Colon (tissue), 2 donors: Measurements from ENCODE around the gene KCNJ10.
"Not testable (repeated sequence)": the region's sequence is repeated elsewhere in the genome, so short reads cannot be mapped to it uniquely, and the experiment has no call there.

Experiments
- FAIRE-seq: peaks from 2 replicates; lab custom pipeline; 2012; peaks lifted over from hg19 to GRCh38; lab: Jason Lieb, UNC
- donor health status: control.
- donor health status: control.

KCNJ10 gene

DNA sequence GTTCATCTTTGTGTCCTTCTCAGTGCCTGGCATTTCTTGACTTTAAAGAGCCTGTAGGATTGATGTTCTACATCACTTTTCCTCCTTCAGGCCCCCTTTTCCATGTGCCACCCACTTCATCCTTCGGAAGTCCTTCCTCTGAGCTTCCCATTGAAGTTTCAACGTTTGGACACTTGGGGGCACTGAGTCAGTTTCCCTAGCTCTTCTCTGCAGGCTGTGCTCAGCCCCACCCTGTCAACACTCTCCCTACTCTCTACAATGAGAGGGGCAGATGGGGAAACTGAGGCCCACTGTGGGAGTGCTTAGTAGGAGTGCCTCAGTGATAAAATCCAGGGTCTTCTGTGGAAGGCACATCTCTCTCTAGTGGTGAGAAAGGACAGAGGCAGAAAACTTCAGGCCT is 11.9 kb downstream of the KCNJ10 start:
- no peak for FAIRE-seq

DNA sequence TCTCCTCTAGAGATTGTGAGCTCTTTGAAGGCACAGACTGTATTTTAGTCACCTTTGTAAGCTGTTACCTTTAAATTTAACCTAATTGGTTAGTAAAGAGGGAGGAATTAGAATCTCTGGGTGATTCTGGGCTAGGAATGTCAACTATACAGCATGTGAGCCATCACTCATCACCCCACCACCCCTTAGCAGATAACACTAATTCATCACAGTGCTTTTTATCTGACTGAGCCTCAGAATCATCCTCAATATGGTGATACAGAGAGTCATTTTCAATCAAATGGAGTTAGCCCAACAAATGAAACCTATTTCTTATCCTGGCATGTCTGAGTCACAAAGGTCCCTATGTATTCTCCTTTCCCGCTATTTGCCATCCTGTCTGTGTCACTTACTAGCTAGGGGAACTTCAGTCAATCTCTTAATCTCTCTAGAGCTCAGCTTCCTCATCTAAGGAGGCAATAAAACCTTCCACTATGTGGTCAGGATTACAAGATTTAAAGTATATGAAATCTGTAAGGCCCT is 13.3 kb downstream of the KCNJ10 start:
- FAIRE-seq: no peak

GRCh38 chr1:160053548-160054365 is 16.2 kb downstream of the KCNJ10 start:
- FAIRE-seq: no peak

- FAIRE-seq: no peak
Measured at GRCh38 chr1:160052936-160053335, 17.0 kb downstream of the KCNJ10 start.

DNA sequence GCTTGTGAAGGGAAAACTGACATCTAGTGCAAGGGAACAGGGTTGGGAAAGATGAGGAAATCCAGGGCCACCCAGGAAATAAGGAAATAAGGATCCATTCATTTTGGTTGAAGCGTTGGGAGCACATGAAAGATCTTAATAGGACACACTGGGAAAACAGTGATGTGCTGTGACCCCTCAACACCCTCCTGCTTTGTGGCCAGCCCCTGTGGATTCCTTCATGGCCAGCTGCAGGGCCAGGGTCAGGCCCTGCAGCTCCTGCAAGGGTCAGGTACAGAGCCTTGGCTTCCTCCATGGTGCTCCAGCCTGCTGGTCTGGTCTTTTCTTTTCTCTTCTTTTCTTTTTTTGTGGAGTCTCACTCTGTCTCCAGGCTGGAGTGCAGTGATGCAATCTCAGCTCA is 19.3 kb downstream of the KCNJ10 start:
- FAIRE-seq: no peak

GRCh38 chr1:160050182-160050581 is 19.8 kb downstream of the KCNJ10 start:
- FAIRE-seq: not testable (repeated sequence)

DNA sequence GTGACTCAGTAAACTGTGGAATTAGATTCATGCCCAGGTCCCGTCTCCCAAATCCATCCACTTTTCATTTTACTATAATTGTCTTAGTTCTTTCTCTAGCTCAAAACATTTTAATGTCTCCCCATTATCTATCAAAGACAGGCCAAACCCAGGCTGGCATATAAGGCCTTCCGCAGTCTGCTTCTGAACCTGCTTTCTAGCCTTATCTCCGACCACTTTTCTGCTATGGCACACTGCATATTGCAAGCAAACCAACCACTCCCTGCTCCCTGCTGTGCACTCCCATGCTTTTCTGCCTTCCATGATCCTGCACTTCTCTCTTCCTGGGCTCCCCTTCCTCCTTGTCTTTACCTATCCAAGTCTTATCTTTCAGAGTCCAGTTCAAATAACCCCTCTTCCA is 20.9 kb downstream of the KCNJ10 start:
- FAIRE-seq: no peak

DNA sequence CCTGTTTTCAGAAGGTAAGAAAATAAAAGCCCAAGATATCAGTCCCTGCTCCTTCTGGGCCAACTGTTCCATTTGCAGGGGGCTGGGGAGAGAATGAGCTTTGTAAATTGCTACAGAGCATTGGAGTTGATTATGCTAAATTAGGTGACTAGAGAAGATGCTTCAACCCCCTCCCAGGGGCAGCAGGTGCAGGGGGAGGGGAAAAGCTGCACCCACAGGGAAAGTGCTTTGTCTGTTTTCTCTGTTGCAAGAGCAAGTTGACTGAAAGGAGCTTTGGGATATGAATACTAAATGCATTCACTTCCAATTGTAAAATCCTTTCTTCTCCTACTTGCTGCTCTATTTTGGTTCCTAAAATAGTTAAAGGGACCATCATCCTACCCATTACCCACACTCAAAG is 21.6 kb downstream of the KCNJ10 start:
- FAIRE-seq: no peak

DNA sequence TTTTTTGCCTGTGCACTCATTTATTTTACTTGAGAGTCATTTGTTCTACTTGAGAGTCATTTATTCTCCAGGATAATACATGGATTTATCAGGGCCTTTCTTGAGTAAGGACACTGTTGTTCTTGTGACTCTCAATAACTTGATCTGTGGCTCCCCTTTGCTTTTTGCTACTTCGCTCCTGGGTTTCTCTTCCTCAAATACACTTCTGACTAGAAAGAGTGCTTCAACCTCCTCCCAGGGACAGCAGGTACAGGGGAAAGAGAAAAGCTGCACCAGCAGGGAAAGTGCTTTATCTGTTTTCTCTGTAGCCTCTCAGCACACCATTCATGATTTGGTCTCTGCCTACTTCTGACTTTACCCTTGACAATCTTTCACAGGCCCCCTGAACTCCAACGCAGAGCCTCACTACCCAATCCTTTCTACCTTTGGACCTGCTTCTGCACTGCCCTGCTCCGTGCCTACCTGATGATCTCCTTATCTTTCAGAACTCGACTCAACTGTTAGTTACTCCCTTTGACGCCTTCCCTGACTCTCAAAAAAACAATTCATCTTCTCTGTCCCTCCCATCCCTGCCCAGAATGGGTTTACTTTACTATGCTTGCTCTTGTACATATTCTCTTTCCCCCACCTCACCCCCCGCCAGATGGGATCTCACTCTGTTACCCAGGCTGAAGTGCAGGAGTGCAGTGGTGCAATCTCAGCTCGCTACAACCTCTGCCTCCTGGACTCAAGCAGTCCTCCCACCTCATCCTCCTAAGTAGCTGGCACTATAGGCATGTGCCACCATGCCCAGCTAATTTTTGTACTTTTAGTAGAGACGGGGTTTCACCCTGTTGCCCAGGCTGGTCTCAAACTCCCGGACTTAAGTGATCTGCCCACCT is 22.6 kb downstream of the KCNJ10 start:
- no peak for FAIRE-seq

DNA sequence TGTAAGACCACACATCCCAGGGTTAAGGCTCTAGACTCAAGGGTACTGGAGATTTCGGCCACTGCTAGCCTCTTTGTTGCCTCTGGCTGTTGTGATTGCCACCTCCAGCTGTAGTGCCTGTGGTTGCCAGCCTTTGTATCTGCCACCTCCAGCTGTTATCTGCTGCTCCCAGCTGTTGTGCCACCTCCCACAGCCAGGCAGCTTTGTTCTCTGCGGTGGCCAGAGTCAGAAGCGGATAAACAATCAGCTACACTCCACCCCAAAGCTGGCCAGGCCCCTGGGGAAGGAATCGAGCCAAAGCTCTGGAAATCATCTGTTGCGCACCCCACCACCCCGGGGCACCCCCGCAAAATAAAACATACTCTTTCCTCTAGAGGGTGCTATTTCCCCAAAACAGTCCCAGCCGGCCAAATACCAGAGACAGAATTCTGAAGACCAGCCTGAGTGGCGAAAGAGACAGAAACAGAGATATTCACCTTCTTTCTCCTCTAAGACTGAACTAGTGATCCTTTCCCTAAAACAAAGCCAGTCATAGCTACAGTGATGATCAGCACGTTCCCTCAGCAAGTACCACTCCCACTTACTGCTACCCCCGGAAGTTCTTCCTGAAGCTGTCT is 23.4 kb downstream of the KCNJ10 start:
- no peak for FAIRE-seq

GRCh38 chr1:160045653-160046052 is 24.3 kb downstream of the KCNJ10 start:
- FAIRE-seq: no peak

DNA sequence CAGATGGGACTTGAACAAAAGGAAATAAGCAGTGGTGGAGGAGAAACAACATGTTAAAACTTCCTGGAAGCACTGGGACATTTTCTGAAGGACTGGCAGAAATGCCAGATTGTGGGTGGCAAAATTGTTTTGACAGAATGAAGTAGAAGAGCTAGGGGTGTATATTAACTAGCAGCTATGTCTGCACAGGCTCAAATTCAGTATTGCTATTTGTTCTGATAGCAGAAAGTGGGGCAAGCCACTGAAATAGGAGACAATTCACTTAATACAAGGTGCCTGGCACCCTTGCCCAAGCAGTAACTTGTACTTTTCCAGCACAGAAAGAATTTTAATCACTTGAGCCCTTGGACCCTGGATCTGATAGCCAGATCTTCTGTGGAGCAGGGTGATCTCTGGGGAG is 26.4 kb downstream of the KCNJ10 start:
- FAIRE-seq: no peak

GRCh38 chr1:160040476-160040875 is 29.5 kb downstream of the KCNJ10 start:
- no peak for FAIRE-seq

- FAIRE-seq: no peak
Measured at GRCh38 chr1:160032165-160032820, 37.7 kb downstream of the KCNJ10 start.

DNA sequence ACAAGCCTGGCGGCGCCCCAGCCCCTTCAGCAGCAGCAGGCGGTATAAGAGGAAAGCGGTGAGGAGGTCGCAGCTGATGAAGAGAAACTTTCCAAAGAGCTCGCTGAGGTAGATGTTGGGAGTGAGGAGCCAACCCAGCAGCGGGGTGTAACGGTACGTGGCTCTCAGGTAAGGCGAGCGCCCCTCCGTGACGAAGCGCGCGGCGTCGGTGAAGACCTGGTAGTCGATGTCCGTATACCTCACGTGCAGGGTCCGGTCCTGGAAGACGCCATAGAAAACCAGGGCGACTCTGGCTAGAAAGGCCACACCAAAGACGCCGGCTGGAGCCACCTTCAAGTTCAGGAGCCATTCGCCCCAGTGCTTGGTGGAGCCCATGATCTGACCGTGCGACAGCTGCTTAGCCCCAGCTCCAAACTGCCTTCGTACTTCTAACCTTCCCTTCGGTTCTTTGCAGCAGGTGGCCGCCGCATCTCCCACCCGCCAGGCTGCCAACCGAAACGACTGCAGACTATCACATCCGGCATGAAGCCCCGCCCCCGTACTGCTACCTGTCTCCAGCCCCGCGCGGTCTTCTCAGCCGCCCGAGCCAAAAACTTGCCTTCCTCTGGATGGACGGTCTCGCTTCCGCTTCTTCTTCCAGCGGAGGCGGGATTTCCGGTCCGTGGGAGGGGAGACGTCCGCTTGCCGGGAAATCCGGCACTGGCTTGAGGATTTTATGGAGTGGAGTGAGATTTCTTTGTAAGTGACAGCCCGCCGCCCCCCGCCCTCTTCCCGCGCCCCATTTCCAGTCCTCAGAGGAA is 38.4 kb downstream of the KCNJ10 start, which contains the start of gene PIGM:
TSS of gene PIGM (minus strand) at position 626 of the 800 bp plus-strand sequence. CDS start at position 375, 251 bp downstream.
- peak; percentile 31 for FAIRE-seq

- no peak for FAIRE-seq
Measured at GRCh38 chr1:160030657-160031364, 39.1 kb downstream of the KCNJ10 start.

DNA sequence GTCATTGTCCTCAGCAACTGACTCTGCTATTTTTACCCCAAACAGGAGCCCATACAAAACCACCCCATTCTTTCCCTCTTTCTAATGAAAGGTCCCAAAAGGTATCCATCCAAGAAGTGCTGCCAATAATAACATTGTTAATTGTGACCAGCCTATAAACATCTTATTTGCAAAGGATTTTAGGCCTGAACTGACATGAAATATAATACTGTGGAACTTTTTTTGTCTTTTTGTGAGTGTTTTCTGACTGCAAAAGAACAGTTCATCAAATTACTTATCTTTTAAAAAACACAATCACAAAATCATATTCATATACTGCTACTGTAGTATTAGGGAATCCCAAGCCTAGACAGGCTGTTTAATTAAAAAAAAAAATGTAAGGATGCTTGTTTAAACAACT is 41.5 kb downstream of the KCNJ10 start:
- FAIRE-seq: no peak

GRCh38 chr1:160025314-160025713 is 44.6 kb downstream of the KCNJ10 start:
- no peak for FAIRE-seq

DNA sequence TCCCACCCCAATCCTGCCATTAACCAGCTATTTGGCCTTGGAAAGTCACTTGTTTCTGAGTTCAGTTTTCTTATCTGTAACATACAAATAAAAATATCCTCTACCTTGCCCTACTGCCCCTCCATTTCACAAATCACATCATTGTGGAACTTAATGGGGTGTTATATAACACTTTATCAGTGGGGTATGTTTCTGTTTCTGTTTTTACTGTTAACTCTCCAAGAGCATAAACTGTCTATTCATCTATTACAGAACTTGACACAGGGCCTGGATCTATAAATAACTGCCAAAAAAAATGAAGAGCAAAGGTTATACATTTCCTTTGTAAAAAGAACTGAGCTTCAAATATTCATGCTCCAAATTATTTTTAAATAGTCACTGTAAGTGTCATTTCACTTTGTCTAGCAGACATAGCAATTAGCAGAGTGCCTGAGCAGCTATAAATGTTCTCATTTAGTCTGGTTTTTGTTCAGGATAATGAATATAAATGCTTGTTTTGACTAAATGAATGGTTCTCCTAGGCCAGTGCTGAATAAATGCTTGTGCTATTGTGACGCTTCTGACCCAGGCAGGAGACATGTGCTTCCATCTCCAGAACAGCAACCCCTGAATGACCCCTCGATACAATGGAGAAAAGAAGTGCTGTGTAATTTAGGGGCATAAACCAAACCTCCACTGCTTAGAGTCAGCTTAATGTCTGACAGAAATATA is 45.6 kb downstream of the KCNJ10 start:
- no peak for FAIRE-seq
